ENCODE results near the gene TBC1D1.

DNA sequence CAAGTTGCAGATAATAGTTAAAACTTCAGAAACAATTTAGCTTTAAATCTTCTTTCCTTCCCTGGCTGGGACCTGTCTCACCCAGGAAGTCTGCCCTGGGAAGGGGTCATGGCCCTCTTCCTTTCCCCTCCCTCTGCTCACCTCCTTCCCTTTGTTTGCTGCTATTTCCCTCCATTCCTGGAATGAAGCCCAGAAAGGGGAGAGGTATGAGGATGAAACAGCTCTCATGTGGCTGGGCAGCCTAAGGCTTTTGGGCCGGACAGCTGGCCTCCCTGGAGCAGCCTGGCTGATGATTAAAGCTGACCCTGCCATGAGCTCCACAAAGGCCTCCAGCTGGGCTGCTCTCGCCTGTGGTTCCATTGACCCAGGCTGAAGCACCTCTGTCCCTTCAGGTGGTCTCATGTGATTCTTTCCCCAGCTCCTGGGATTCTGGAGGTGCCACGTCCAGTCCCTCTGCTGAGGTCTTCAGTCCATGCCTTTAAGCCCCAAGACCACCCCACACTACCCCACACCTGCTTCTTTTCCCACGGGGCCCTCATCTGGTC lies 271.4 kb downstream of the TBC1D1 start:
- TF ChIP-seq, protein P1, sequence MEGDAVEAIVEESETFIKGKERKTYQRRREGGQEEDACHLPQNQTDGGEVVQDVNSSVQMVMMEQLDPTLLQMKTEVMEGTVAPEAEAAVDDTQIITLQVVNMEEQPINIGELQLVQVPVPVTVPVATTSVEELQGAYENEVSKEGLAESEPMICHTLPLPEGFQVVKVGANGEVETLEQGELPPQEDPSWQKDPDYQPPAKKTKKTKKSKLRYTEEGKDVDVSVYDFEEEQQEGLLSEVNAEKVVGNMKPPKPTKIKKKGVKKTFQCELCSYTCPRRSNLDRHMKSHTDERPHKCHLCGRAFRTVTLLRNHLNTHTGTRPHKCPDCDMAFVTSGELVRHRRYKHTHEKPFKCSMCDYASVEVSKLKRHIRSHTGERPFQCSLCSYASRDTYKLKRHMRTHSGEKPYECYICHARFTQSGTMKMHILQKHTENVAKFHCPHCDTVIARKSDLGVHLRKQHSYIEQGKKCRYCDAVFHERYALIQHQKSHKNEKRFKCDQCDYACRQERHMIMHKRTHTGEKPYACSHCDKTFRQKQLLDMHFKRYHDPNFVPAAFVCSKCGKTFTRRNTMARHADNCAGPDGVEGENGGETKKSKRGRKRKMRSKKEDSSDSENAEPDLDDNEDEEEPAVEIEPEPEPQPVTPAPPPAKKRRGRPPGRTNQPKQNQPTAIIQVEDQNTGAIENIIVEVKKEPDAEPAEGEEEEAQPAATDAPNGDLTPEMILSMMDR (conservative IDR thresholded peaks at IDR 0.05): no peak
- no peak for TF ChIP-seq EZH2 (IDR thresholded peaks at IDR 0.05; ENCODE audit: low read depth)

Data from PC-9 (cell line).